Measurements from ENCODE around the gene CCDC186. TPM values are rescaled to one million over a fixed set of nuclear protein-coding genes. Genes with fewer than 3 reads are reported as not detected.

Gene CCDC186
- total and polyA plus RNA-seq, 4 donors: 5.3 to 96.7 (median 15.1) TPM

GRCh38 chr10:114138581-114138980, 35.4 kb downstream of the CCDC186 start:
- WGBS, 2 donors: 65 to 80% methylated on average over 3 of the region's 3 CpGs

GRCh38 chr10:114135476-114135875, 38.5 kb downstream of the CCDC186 start:
- H3K4me1 ChIP-seq (ENCODE audit: control insufficient read depth in 5 of 5, insufficient read depth in 5 of 5, low read length in 5 of 5): no peaks in the 10 kb centered on the region
- no peak for TF ChIP-seq CTCF (IDR thresholded peaks at IDR 0.05; ENCODE audit: control extremely low read depth, extremely low read depth)
- H3K36me3 ChIP-seq (ENCODE audit: control insufficient read depth in 4 of 4, insufficient read depth in 4 of 4, low read length in 4 of 4): peaks cover 5 to 32% (median 12%) of the 10 kb centered on the region in 4 donors
- 72 to 74% methylated on average over 2 of the region's 2 CpGs for WGBS, 2 donors
- no peak overlapping the region for H3K4me3 ChIP-seq
- no peaks in the 10 kb centered on the region for H3K27me3 ChIP-seq (ENCODE audit: control insufficient read depth in 3 of 3, insufficient read depth in 3 of 3, low read length in 2 of 3)
- H3K27ac ChIP-seq (ENCODE audit: low read depth in 1 of 2, low read length in 1 of 2): no peak overlapping the region
- ATAC-seq (ENCODE audit: insufficient read depth, low FRiP score) (no peak), DNase-seq (peak in 2 of 3 donors; percentile 56 to 75)
- H3K9me3 ChIP-seq (ENCODE audit: control insufficient read depth in 4 of 4, insufficient read depth in 3 of 4, low read length in 3 of 4): no peaks in the 10 kb centered on the region
- no peak overlapping the region for H3K9ac ChIP-seq (ENCODE audit: insufficient read depth in 1 of 2, low read length in 2 of 2)

More at GRCh38 chr10:114138581-114138980, 35.4 kb downstream of the CCDC186 start:
- TF ChIP-seq CTCF (IDR thresholded peaks at IDR 0.05; ENCODE audit: control extremely low read depth, extremely low read depth): no peak
- Histone ChIP-seq H3K4me3 (no peak overlapping the region), H3K27me3 (ENCODE audit: control insufficient read depth in 3 of 3, insufficient read depth in 3 of 3, low read length in 2 of 3) (no peaks in the 10 kb centered on the region), H3K36me3 (ENCODE audit: control insufficient read depth in 4 of 4, insufficient read depth in 4 of 4, low read length in 4 of 4) (peaks cover 6 to 35% (median 16%) of the 10 kb centered on the region in 4 donors), H3K27ac (ENCODE audit: low read depth in 1 of 2, low read length in 1 of 2) (no peak overlapping the region), H3K4me1 (ENCODE audit: control insufficient read depth in 5 of 5, insufficient read depth in 5 of 5, low read length in 5 of 5) (peaks cover 0 to 7% (median 0%) of the 10 kb centered on the region in 5 donors), H3K9ac (ENCODE audit: insufficient read depth in 1 of 2, low read length in 2 of 2) (no peak overlapping the region), H3K9me3 (ENCODE audit: control insufficient read depth in 4 of 4, insufficient read depth in 3 of 4, low read length in 3 of 4) (no peaks in the 10 kb centered on the region)
- DNase-seq: no peak
- ATAC-seq (ENCODE audit: insufficient read depth, low FRiP score): no peak

GRCh38 chr10:114131094-114131493, 42.9 kb downstream of the CCDC186 start:
- ATAC-seq (ENCODE audit: insufficient read depth, low FRiP score) (no peak), DNase-seq (no peak)
- Histone ChIP-seq H3K4me3 (no peak overlapping the region), H3K27ac (ENCODE audit: low read depth in 1 of 2, low read length in 1 of 2) (no peak overlapping the region), H3K4me1 (ENCODE audit: control insufficient read depth in 5 of 5, insufficient read depth in 5 of 5, low read length in 5 of 5) (no peaks in the 10 kb centered on the region), H3K9ac (ENCODE audit: insufficient read depth in 1 of 2, low read length in 2 of 2) (no peak overlapping the region), H3K36me3 (ENCODE audit: control insufficient read depth in 4 of 4, insufficient read depth in 4 of 4, low read length in 4 of 4) (peaks cover 14 to 47% (median 16%) of the 10 kb centered on the region in 4 donors), H3K27me3 (ENCODE audit: control insufficient read depth in 3 of 3, insufficient read depth in 3 of 3, low read length in 2 of 3) (no peaks in the 10 kb centered on the region), H3K9me3 (ENCODE audit: control insufficient read depth in 4 of 4, insufficient read depth in 3 of 4, low read length in 3 of 4) (no peaks in the 10 kb centered on the region)
- WGBS, 2 donors: 30 to 56% methylated on average over 3 of the region's 3 CpGs
- TF ChIP-seq CTCF (IDR thresholded peaks at IDR 0.05; ENCODE audit: control extremely low read depth, extremely low read depth): no peak

GRCh38 chr10:114121031-114121430, 53.0 kb downstream of the CCDC186 start:
- Histone ChIP-seq H3K36me3 (ENCODE audit: control insufficient read depth in 4 of 4, insufficient read depth in 4 of 4, low read length in 4 of 4) (peaks cover 2 to 10% (median 4%) of the 10 kb centered on the region in 4 donors), H3K27ac (ENCODE audit: low read depth in 1 of 2, low read length in 1 of 2) (no peak overlapping the region), H3K4me3 (no peak overlapping the region), H3K27me3 (ENCODE audit: control insufficient read depth in 3 of 3, insufficient read depth in 3 of 3, low read length in 2 of 3) (no peaks in the 10 kb centered on the region), H3K9me3 (ENCODE audit: control insufficient read depth in 4 of 4, insufficient read depth in 3 of 4, low read length in 3 of 4) (no peaks in the 10 kb centered on the region), H3K4me1 (ENCODE audit: control insufficient read depth in 5 of 5, insufficient read depth in 5 of 5, low read length in 5 of 5) (peaks cover 0 to 3% (median 0%) of the 10 kb centered on the region in 5 donors), H3K9ac (ENCODE audit: insufficient read depth in 1 of 2, low read length in 2 of 2) (no peak overlapping the region)
- TF ChIP-seq CTCF (IDR thresholded peaks at IDR 0.05; ENCODE audit: control extremely low read depth, extremely low read depth): no peak
- DNase-seq (no peak), ATAC-seq (ENCODE audit: insufficient read depth, low FRiP score) (no peak)
- 97 to 98% methylated on average over 1 of the region's 1 CpG for WGBS, 2 donors
